HepG2 (cell line): ENCODE data around the gene MRPS5. TPM values are rescaled to one million over a fixed set of nuclear protein-coding genes. Genes with fewer than 3 reads are reported as not detected.
A peak's percentile ranks its signal among the peaks of the same experiment; 100 is the strongest.

ENCODE experiments used
- BHLHE40 ChIP-seq: IDR thresholded peaks from 2 replicates; pipeline ENCODE4 v1.6.1; 2011; ENCODE audit warnings: low read length, improper control_type of control experiment
- ELF4 ChIP-seq: sonication (generic); formaldehyde crosslinking; IDR thresholded peaks from 2 replicates; pipeline ENCODE4 v1.5.0; 2020; ENCODE audit warnings: missing genetic modification reagents, mild to moderate bottlenecking, moderate library complexity, borderline replicate concordance
- HMG20A ChIP-seq: IDR thresholded peaks from 2 replicates; pipeline ENCODE4 v1.6.1; 2016; ENCODE audit warnings: borderline replicate concordance
- HOXD1 ChIP-seq: sonication (generic); formaldehyde crosslinking; IDR thresholded peaks from 2 replicates; pipeline ENCODE4 v1.5.0; 2020; ENCODE audit warnings: missing genetic modification reagents
- RBAK ChIP-seq: sonication (generic); formaldehyde crosslinking; IDR thresholded peaks from 2 replicates; pipeline ENCODE4 v1.5.1; 2020; ENCODE audit warnings: mild to moderate bottlenecking, missing genetic modification reagents
- ZFP90 ChIP-seq: sonication (generic); formaldehyde crosslinking; IDR thresholded peaks from 2 replicates; pipeline ENCODE4 v1.8.0; 2022; ENCODE audit warnings: missing genetic modification reagents, mild to moderate bottlenecking, inconsistent platforms, borderline replicate concordance
- ZKSCAN5 ChIP-seq: sonication (generic); formaldehyde crosslinking; IDR thresholded peaks from 2 replicates; pipeline ENCODE4 v1.5.1; 2020; ENCODE audit warnings: mild to moderate bottlenecking, missing genetic modification reagents
- ZNF224 ChIP-seq: sonication (generic); formaldehyde crosslinking; IDR thresholded peaks from 2 replicates; pipeline ENCODE4 v1.5.0; 2020; ENCODE audit warnings: mild to moderate bottlenecking, missing genetic modification reagents
- ZNF317 ChIP-seq: sonication (generic); formaldehyde crosslinking; IDR thresholded peaks from 2 replicates; pipeline ENCODE4 v1.5.0; 2020; ENCODE audit warnings: mild to moderate bottlenecking, missing genetic modification reagents
- ZNF562 ChIP-seq: sonication (generic); formaldehyde crosslinking; IDR thresholded peaks from 2 replicates; pipeline ENCODE4 v1.8.0; 2022; ENCODE audit warnings: missing genetic modification reagents, borderline replicate concordance
- ZNF747 ChIP-seq: sonication (generic); formaldehyde crosslinking; IDR thresholded peaks from 2 replicates; pipeline ENCODE4 v1.8.1; 2023; ENCODE audit warnings: missing genetic modification reagents, mild to moderate bottlenecking, borderline replicate concordance
- polyA plus RNA-seq, 8 experiments: library from polyadenylated mRNA; depleted of rRNA in 3 of 8; stranded (reverse) in 7 of 8; unstranded in 1 of 8; fragments of >200 nt; fragmentation: Illumina TruSeq in 4 of 8; extraction: Trizol in 4 of 8; gene quantifications; 2 replicates each; pipeline versions ENCODE4 v1.2.1 to v1.2.3, GENCODE V29; 2011 to 2016; ENCODE audit warnings: low read depth in 4 of 8, missing spikeins in 1 of 8, mixed read lengths in 1 of 8; ENCODE audit not compliant: insufficient read depth in 1 of 8
- total RNA-seq, 5 experiments: library from RNA; depleted of rRNA; stranded (reverse); fragments of >200 nt; fragmentation: Illumina TruSeq; extraction: Trizol; gene quantifications; 2 replicates each; pipeline ENCODE4 v1.2.3, GENCODE V29; 2016; ENCODE audit warnings: low read depth in 1 of 5
- TF ChIP-seq, protein P1 (sequence below): IDR thresholded peaks from 2 replicates; pipeline ENCODE4 v1.4.0; 2020; ENCODE audit warnings: mild to moderate bottlenecking, missing genetic modification reagents
- TF ChIP-seq, protein P2 (sequence below): sonication (generic); formaldehyde crosslinking; IDR thresholded peaks from 2 replicates; pipeline ENCODE4 v1.8.0; 2022; ENCODE audit warnings: missing genetic modification reagents, low read depth, mild to moderate bottlenecking, borderline replicate concordance
- TF ChIP-seq, protein P3 (sequence below): sonication (generic); formaldehyde crosslinking; IDR thresholded peaks from 2 replicates; pipeline ENCODE4 v1.4.0; 2020; ENCODE audit warnings: missing genetic modification reagents
- TF ChIP-seq, protein P4 (sequence below): sonication (generic); formaldehyde crosslinking; IDR thresholded peaks from 2 replicates; pipeline ENCODE4 v1.4.0; 2020; ENCODE audit warnings: missing genetic modification reagents
- TF ChIP-seq, protein P5 (sequence below): sonication (generic); formaldehyde crosslinking; IDR thresholded peaks from 2 replicates; pipeline ENCODE4 v1.8.1; 2023; ENCODE audit warnings: mild to moderate bottlenecking, missing genetic modification reagents
- TF ChIP-seq, protein P6 (sequence below): sonication (generic); formaldehyde crosslinking; IDR thresholded peaks from 2 replicates; pipeline ENCODE4 v1.5.0; 2020; ENCODE audit warnings: missing genetic modification reagents

The MRPS5 gene
- total and polyA plus RNA-seq, 2 of the 13 experiments (the other 11 are each of a cell fraction or from before 2014, with no cell fraction given): 98.8 to 134 TPM

DNA sequence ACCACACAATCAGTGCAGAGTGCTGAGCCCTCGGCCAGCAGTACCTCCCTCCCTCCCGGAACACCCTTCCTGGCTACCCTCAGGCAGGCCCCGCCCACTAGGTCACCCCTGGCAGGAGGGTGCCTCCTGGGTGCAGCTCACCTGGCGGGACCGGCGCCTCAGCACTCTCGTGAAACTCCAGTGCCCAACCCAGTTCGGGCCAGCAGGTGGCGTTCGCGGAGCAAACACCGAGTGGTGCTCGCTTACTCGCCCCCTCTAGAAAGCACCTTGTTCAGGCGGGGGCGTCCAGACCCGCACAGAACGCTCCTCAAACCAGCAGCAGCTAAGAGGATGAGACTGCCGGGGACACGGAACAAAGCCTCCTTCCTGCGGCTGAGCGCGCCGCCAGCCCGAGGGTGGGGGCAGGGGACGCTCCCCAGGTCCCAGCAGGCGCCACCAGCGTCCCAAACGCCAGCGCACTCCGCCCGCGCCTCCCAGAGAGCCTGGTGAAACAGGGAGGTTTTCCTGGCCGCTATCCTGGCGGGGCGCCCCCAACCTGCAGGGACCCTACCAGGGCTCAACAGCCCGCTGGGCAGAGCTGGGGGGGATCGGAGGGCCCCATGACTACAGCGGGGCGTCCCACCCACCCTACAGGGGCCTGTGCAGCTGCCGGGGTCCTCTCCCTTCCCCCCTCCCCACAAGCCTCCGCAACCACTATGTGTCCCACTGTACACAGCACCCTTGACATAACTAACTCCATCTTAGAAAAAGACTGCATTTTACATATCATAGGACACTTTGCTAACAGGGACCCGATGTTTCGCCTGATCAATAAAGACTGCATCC lies 44.7 kb downstream of the MRPS5 start (continued):
- TF ChIP-seq ELF4 (CRISPR knock-in tag): no peak
- TF ChIP-seq, protein P1, sequence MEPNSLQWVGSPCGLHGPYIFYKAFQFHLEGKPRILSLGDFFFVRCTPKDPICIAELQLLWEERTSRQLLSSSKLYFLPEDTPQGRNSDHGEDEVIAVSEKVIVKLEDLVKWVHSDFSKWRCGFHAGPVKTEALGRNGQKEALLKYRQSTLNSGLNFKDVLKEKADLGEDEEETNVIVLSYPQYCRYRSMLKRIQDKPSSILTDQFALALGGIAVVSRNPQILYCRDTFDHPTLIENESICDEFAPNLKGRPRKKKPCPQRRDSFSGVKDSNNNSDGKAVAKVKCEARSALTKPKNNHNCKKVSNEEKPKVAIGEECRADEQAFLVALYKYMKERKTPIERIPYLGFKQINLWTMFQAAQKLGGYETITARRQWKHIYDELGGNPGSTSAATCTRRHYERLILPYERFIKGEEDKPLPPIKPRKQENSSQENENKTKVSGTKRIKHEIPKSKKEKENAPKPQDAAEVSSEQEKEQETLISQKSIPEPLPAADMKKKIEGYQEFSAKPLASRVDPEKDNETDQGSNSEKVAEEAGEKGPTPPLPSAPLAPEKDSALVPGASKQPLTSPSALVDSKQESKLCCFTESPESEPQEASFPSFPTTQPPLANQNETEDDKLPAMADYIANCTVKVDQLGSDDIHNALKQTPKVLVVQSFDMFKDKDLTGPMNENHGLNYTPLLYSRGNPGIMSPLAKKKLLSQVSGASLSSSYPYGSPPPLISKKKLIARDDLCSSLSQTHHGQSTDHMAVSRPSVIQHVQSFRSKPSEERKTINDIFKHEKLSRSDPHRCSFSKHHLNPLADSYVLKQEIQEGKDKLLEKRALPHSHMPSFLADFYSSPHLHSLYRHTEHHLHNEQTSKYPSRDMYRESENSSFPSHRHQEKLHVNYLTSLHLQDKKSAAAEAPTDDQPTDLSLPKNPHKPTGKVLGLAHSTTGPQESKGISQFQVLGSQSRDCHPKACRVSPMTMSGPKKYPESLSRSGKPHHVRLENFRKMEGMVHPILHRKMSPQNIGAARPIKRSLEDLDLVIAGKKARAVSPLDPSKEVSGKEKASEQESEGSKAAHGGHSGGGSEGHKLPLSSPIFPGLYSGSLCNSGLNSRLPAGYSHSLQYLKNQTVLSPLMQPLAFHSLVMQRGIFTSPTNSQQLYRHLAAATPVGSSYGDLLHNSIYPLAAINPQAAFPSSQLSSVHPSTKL (CRISPR knock-in tag): 0 out of 2 replicates have a peak, but pooled peaks have one; percentile 29
- TF ChIP-seq, protein P2, sequence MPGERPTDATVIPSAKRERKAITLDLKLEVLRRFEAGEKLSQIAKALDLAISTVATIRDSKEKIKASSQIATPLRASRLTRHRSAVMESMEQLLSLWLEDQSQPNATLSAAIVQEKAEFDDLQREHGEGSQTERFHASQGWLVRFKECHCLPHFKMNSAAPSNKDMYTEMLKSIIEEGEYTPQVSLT (CRISPR knock-in tag): no peak
- 0 out of 2 replicates have a peak, but pooled peaks have one; percentile 60 for TF ChIP-seq RBAK (CRISPR knock-in tag)
- TF ChIP-seq, protein P3, sequence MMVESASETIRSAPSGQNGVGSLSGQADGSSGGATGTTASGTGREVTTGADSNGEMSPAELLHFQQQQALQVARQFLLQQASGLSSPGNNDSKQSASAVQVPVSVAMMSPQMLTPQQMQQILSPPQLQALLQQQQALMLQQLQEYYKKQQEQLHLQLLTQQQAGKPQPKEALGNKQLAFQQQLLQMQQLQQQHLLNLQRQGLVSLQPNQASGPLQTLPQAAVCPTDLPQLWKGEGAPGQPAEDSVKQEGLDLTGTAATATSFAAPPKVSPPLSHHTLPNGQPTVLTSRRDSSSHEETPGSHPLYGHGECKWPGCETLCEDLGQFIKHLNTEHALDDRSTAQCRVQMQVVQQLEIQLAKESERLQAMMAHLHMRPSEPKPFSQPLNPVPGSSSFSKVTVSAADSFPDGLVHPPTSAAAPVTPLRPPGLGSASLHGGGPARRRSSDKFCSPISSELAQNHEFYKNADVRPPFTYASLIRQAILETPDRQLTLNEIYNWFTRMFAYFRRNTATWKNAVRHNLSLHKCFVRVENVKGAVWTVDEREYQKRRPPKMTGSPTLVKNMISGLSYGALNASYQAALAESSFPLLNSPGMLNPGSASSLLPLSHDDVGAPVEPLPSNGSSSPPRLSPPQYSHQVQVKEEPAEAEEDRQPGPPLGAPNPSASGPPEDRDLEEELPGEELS (CRISPR knock-in tag): peak; percentile 15; the same call in 1 of the 2 replicates
- TF ChIP-seq, protein P4, sequence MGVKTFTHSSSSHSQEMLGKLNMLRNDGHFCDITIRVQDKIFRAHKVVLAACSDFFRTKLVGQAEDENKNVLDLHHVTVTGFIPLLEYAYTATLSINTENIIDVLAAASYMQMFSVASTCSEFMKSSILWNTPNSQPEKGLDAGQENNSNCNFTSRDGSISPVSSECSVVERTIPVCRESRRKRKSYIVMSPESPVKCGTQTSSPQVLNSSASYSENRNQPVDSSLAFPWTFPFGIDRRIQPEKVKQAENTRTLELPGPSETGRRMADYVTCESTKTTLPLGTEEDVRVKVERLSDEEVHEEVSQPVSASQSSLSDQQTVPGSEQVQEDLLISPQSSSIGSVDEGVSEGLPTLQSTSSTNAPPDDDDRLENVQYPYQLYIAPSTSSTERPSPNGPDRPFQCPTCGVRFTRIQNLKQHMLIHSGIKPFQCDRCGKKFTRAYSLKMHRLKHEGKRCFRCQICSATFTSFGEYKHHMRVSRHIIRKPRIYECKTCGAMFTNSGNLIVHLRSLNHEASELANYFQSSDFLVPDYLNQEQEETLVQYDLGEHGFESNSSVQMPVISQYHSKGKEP (CRISPR knock-in tag): no peak
- no peak for TF ChIP-seq ZFP90
- TF ChIP-seq, protein P5, sequence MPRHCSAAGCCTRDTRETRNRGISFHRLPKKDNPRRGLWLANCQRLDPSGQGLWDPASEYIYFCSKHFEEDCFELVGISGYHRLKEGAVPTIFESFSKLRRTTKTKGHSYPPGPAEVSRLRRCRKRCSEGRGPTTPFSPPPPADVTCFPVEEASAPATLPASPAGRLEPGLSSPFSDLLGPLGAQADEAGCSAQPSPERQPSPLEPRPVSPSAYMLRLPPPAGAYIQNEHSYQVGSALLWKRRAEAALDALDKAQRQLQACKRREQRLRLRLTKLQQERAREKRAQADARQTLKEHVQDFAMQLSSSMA (CRISPR knock-in tag): 0 out of 2 replicates have a peak, but pooled peaks have one; percentile 47
- no peak for TF ChIP-seq ZNF224
- TF ChIP-seq HMG20A (CRISPR knock-in tag): peak; percentile 17; the same call in 1 of the 2 replicates
- no peak for TF ChIP-seq ZKSCAN5
- TF ChIP-seq ZNF317 (CRISPR knock-in tag): peak; percentile 40; the same call in 1 of the 2 replicates
- TF ChIP-seq, protein P6, sequence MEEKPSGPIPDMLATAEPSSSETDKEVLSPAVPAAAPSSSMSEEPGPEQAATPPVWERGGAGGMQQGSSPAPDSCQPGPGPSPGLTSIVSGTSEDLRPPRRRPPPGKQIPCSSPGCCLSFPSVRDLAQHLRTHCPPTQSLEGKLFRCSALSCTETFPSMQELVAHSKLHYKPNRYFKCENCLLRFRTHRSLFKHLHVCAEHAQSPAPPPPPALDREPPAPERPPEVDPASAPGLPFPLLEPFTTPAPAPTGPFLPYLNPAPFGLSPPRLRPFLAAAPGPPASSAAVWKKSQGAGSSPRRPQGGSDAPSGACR: no peak
- TF ChIP-seq ZNF562 (CRISPR knock-in tag): no peak
- no peak for TF ChIP-seq ZNF747
- no peak for TF ChIP-seq HOXD1 (CRISPR knock-in tag)
- TF ChIP-seq BHLHE40: no peak
